ENCODE results near the gene DCAF8L2.
"Not testable (repeated sequence)": the region's sequence is repeated elsewhere in the genome, so short reads cannot be mapped to it uniquely, and the experiment has no call there.

DCAF8L2 gene

DNA sequence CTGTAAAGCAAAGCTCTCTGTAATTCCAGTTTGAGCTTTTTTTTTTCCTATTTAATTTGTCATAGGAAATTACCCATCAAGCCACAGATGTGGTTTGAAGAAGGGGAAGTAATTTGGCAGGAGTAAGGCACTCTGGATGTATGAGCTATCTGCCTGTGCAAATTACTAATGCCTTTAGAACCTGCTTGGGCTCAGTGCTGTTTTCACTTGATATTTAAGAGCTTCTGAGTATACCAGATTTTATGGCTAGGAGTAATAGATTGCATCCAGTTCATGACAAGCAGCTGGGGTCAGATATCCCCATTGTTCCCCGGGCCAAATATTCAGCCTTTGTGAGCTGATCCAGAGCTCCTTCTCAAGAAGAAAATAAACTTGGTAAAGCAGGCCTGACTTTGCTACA is 89.1 kb downstream of the DCAF8L2 start:
- DNase-seq (ENCODE audit: low read depth in 2 of 2) = no peak

DNA sequence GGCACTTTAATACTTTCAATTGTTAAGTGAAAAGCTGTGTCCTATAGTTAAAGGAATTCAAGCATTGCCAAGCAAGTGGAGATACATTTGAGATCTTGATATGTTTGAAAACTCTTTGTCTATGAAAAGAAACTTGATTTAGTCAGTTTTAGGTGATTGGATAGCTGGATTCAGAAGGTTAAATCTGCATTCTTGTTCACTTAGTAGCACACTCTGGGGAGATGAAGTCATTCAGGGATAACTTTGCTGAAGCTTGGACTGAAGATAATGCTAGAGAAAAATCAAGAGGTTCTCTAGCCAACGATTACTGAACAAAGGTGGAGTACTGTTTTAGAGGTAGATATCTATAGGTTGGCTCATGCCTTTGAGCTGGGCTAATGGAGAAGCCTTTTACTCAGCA is 90.6 kb downstream of the DCAF8L2 start:
- DNase-seq (ENCODE audit: low read depth in 2 of 2) = no peak

DNA sequence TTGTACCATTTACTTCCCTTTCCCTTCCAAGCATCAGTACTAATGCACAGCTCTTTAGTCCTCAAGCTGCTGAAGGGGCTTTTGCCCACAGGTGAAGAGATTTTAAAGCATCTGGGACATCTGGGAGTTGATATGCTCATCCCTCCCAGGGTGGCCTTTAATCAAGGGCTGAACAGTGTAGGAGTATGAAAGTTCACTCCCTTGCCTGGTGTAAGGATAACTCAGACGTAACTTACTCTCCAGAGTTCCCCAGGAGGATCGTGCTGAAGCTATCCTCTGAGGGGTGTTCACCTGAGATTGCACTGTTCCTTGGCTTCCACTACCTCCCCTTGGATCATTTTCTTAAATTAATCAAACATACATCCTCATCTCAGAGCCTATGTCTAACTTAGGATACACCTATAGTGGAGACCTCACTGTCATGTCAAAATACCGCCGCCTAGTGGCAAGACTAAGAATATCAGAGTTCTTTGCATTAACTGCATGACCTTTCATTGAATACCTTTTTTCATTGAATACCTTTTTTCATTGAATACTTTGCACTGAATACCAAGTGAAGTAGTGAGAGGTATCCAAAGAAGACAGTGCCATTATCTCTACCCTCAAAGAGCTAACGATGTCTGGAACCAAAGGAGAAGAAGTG is 93.5 kb downstream of the DCAF8L2 start:
- DNase-seq (ENCODE audit: low read depth in 2 of 2) = not testable (repeated sequence)

DNA sequence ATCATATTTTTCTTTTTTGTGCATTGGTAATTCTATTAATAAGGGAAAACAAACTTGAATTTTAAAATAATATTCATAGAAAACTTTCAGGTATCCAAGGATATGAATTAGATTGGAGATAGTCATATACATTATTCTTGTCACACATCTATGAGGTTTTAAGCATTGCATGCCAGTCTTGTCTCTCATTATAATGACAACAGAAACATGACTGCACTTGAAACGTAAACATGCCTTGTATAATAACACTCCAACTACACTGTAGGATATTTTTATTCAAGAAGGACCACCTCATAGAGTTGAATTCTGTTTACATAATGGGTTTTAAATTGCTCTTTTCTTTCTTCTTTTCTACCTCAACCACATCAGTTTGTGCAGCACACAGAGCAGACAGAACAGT is 104.5 kb downstream of the DCAF8L2 start:
- DNase-seq (ENCODE audit: low read depth in 2 of 2) = no peak

DNA sequence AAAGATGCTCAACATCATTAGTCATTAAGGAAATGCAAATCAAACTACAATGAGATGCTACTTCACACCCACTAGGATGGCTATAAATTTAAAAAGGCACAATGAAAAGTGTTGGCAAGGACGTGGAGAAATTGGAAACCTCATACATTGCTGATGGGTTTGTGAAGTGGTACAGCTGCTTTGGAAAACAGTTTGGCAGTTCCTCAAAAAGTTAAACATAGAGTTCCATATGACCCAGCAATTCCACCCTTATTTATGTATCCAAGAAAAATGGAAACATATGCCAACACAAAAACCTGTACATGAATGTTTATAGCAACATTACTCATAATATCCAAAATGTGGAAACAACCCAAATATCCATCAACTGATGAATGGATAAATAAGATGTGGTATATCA is 116.4 kb downstream of the DCAF8L2 start:
- no peak for DNase-seq (ENCODE audit: low read depth in 2 of 2)

DNA sequence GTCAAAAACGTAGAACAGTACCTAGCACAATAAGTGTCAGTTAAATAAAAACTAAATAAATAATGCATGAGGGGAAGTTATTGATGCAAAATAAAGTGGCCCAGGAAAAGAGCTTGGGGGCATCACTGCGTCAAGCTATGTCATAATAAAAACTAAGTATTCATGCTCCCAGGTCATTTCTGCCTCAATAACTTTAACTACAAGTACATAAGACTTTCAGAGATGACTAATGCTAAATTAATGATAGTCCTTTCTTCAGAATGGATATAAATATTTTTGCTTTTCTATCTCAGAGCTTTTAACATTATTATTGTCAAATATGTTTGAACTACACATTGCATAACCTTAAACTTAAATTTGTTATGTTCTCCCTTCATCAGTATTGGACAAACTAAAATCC is 125.5 kb downstream of the DCAF8L2 start:
- DNase-seq (ENCODE audit: low read depth in 2 of 2) = no peak

DNA sequence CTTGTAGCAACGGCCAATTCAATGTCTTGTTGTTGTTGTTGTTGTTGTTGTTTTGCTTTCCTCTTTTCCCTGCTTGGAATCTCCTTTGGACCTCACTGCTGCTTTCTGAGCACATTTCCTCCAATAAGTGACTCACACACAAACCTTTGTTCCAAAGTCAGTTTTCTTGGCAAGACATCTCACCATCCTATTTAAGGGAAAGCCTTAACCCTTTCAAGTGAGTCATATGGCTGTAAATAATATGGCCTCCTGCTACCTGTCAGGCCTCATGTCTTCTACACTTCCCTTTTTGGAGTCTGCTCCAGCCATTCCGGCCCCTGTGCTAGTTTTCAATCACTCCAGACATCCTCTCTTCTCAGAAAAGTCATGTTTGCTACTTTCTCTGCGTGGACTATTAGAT is 138.1 kb downstream of the DCAF8L2 start:
- no peak for DNase-seq (ENCODE audit: low read depth in 2 of 2)

DNA sequence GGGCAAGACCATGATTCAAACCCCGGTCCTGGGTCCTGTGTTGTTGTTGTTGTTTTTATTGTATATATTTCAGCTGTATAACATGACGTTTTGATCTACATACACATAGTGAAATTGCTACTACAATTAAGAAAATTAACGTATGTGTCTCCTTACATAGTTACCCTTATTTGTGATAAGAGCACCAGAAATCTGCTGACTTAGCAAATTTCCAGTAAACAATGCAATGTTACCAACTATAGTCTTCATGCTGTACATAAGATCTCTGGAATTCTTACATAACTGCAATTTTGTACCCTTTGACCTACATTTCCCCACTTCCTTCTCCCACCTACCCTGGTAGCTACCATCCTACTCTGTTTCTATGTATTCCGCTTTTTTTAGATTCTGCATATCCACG is 141.8 kb downstream of the DCAF8L2 start:
- no peak for DNase-seq (ENCODE audit: low read depth in 2 of 2)

DNA sequence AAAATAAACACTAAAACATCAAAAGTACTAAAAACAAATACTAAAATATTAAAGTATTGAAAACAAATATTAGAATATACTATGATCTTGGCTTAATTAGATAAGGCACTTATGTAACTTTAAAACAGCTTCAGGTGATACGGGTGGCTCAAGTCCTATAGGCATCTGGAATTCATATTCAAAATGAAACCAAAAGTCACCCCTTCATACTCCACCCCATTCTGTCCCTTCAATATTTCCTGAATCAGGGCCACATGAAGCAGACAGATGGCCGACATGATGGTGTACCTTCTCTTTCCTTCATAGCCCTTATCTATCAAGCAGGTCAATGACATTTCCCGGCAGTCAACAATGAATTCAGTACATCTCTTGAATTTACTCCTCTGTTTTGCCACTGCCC is 145.8 kb downstream of the DCAF8L2 start:
- no peak for DNase-seq (ENCODE audit: low read depth in 2 of 2)

DNA sequence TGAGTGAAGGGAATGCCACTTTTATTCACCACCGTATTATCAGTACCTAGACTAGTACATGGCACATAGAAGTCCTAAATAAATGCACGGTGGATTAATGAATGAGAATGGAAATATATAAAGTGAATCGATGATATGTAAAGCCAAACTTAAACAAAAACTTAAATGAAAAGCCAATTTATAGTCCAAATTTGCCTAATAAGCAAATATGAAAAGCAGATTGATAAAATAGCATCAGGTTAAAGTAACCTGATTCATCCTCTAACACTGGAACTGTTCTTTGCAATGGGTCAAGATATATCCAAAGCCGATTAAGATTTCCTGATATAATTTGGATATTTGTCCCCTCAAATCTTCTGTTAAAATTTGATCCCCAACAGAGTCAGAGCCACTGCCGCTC is 150.8 kb downstream of the DCAF8L2 start:
- DNase-seq (ENCODE audit: low read depth in 2 of 2) = no peak

DNA sequence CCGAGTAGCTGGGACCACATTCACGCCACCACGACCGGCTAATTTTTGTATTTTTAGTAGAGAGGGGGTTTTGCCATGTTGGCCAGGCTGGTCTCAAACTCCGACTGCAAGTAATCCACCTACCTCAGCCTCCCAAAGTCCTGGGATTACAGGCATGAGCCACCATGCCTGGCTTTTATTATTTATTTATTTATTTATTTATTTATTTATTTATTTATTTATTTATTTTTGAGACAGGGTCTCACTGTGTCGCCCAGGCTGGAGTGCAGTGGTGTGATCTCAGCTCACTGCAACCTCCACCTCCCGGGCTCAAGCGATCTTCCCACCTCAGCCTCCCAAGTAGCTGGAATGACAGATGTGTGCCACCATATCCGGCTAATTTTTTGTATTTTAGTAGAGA is 153.4 kb downstream of the DCAF8L2 start:
- not testable (repeated sequence) for DNase-seq (ENCODE audit: low read depth in 2 of 2)

DNA sequence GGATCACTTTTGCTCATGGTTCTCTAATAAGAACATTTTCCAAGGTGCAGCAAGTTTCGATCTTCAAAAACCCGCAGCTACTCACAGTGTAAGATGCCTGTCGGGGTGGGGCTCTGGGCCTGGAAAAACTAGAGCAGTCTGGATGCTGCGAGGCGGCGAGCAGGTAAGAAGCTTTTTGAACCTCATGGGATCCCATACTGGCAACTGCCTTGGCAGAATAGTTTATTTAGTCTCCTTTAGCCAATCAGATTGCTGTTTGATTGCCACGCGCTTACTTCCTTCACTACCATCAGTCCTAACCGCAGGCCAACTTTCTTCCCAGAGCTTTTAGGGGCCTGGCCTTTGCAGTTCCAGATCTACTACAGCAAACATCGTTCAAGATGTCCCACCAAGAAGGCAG is 156.4 kb downstream of the DCAF8L2 start:
- DNase-seq (ENCODE audit: low read depth in 2 of 2) = no peak

DNA sequence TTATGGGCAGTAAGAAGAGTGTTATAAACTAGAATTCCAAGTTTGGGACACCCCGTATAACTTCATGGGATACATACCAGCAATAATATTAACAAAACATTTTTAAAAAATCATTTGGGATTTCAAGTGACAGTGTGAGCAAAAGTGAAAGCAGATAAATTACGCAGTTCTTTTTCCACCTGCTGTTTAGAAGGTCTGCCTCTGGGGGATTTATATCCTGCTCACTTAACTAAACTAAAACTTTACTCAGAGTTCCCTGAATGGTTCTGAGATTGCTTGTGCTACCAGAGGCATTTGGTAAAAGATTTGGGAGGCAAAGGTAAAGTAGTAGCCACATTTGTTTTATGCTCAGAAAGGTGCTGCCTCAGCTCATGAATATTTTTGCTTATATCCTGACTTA is 160.2 kb downstream of the DCAF8L2 start:
- not testable (repeated sequence) for DNase-seq (ENCODE audit: low read depth in 2 of 2)

DNA sequence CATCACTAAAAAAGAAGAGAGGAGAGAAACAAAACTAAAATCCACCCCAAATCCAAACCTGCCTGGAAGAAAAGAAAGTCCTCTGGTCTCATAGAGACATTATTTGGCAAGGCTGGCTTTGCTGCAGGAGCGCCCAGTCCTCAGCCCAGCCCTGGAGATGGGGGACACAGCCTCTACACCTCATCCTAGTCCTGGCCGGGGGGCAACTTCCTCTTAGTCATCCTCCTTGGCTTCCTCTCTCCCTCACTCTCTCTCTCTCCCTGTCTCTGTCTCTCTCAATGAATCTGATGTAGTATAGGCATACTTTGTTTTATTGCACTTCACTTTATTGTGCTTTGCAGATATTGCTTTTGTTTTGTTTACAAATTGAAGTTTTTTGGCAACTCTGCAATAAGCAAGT is 161.8 kb downstream of the DCAF8L2 start:
- no peak for DNase-seq (ENCODE audit: low read depth in 2 of 2)

DNA sequence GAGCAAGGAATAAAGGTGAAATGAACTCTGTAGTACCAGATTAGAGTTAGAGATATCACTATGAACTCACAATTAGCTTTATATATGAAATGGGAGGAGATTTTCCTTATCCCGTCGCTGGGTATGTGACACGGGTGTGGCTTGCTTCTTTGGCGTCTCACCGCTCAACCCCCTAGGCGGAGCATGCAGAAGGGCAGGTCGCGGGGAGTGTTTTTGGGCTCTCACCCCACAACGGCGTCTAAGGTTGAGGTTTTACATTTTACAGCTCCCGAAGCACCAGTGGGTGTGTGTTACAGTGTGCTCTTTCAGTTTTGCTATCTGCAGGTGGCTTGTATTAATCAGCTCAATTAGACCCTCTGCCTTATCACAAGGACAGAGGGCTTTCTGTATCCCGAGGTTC is 175.6 kb downstream of the DCAF8L2 start:
- no peak for DNase-seq (ENCODE audit: low read depth in 2 of 2)

DNA sequence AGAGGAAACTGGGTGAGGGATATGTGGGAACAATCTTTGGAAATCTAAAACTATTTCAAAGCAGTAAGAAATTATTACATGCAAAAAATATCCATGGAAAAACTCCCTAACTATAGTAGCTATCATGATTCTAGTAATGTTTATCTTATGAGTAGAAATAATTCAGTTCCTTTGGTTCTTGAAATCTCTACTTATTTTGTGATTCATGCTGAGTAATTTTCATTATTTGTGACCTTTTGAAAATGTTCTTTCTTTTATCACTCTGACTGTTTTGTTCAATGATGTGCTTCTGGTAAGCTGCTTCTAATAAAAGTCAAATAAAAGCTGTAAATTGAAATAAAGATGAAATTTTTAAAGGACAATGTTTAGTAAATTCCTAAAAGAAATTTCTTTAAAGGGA is 177.2 kb downstream of the DCAF8L2 start:
- DNase-seq (ENCODE audit: low read depth in 2 of 2) = no peak

DNA sequence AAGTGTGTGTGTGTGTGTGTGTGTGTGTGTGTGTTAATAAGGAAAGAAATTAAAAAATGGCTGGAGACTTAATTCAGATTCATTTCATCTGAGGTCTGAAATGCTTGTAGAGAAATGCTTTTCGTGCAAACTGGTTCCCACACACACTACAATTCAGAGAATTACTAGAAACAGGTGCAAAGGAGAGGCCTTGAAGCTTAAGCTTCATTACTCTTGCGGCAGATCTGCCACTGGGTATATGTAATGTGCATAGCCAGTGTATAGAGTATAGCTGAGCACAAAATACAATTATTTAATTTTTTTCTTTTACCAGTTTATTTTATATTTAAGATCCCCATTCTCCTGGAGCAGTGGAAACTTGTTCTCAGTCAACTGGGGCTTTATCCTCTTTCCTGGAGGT is 185.8 kb downstream of the DCAF8L2 start:
- DNase-seq (ENCODE audit: low read depth in 2 of 2) = no peak

DNA sequence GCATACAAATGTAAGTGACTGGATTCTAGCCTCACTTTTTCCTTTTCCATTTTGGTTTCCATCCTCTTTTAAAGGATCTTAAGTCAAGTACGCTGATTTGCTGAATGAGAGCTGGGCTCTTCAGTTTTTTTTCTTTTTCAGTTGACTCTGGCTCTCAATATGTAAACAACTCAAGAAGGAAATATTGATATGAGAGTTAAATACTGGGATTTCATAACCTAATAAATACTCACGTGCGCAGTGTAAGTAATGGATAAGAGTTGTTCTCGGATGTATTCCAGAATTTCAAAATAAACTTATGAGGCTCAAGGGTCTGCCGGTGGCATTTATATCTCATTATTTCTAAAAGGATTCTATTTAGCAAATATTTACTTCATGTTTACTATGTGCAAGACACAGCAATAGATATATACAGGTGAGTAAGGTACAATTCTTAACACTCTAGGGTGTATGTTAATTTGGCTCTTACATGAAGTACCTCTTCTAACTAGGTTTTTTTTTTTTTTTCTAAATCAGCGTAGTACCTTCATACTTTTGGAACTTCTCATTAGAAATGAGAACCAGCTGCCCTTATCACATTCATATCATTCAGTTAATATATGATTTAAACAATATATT is 206.6 kb downstream of the DCAF8L2 start:
- DNase-seq (ENCODE audit: low read depth in 2 of 2) = no peak

DNA sequence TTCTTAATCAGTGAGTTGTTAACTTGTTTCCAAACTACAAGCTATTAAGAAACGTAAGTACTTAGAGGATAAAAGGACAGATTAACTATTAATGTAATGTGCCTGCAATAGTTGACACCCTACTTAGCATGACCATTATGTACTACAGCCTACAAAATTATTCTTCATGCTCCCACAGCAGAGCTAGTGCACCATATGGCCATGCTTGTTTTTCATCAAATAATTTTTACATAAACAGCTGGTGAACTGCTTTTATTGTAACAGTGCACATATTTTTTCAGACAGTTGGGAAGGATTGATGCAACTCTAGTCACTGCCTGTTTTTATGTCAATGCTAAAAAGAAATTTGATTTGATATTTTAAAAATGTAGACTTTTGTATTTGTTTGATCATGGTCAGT is 207.4 kb downstream of the DCAF8L2 start:
- no peak for DNase-seq (ENCODE audit: low read depth in 2 of 2)

Data from stimulated activated CD8-positive, alpha-beta memory T cell treated with anti-CD3 and anti-CD28 coated beads, Interleukin-2, amount 100 ng/mL, for 1 hour (primary cell).